ENCODE measurements around the gene MAGEA10.

DNA sequence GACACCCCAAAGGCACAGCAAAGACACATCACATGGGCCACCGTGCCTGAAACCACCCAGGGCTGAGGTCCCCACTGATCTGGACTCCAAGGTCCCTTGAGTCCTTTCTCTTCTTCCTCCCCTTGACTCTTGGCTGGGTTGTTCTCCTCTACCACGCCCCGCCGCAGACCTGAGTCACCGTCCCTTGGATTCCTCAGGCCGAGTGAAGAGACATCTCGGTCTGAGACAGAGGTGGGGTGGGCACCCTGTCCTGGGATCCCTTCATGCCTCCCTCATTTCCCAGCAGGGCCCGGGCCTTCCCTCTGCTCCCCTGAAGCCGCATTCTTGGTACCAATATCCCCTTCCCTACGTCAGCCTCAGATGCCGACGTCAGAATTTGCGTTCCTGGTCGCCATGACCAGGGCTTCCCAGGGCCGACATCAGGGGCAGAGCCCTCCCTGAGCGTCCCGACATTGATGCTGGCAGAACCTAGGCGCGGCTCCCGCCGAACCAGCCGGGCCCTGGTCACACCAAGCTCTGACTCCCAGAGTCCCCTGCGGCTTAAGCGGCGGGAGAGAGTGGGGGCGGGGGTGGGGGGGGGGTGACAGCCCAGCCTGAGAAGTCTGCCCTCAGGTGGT is 498 bp downstream of the MAGEA10 start:
- TF ChIP-seq POLR2AphosphoS5 (IDR thresholded peaks at IDR 0.05; ENCODE audit: low read depth, low read length) = no peak
- TF ChIP-seq, protein P1, sequence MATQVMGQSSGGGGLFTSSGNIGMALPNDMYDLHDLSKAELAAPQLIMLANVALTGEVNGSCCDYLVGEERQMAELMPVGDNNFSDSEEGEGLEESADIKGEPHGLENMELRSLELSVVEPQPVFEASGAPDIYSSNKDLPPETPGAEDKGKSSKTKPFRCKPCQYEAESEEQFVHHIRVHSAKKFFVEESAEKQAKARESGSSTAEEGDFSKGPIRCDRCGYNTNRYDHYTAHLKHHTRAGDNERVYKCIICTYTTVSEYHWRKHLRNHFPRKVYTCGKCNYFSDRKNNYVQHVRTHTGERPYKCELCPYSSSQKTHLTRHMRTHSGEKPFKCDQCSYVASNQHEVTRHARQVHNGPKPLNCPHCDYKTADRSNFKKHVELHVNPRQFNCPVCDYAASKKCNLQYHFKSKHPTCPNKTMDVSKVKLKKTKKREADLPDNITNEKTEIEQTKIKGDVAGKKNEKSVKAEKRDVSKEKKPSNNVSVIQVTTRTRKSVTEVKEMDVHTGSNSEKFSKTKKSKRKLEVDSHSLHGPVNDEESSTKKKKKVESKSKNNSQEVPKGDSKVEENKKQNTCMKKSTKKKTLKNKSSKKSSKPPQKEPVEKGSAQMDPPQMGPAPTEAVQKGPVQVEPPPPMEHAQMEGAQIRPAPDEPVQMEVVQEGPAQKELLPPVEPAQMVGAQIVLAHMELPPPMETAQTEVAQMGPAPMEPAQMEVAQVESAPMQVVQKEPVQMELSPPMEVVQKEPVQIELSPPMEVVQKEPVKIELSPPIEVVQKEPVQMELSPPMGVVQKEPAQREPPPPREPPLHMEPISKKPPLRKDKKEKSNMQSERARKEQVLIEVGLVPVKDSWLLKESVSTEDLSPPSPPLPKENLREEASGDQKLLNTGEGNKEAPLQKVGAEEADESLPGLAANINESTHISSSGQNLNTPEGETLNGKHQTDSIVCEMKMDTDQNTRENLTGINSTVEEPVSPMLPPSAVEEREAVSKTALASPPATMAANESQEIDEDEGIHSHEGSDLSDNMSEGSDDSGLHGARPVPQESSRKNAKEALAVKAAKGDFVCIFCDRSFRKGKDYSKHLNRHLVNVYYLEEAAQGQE (IDR thresholded peaks at IDR 0.05; ENCODE audit: insufficient read depth in 1 of 2, low read depth in 2 of 2, low read length in 2 of 2) = no peak
- TF ChIP-seq SIN3A (IDR thresholded peaks at IDR 0.05; ENCODE audit: borderline replicate concordance, insufficient read depth, low read length) = no peak

Data from PFSK-1 (cell line).